NCI-H345 treated with DMSO at 0.1 percent for 48 hours (cell line): ENCODE data around the gene RBFA.
"Not testable (repeated sequence)": the region's sequence is repeated elsewhere in the genome, so short reads cannot be mapped to it uniquely, and the experiment has no call there.

Experiments
- DNase-seq: peaks from one replicate; lab custom pipeline; 2025; ENCODE audit not compliant: unreplicated experiment; lab: John Stamatoyannopoulos, UW

RBFA gene

GRCh38 chr18:80034068-80034851, at the start of gene RBFA:
RBFA (plus strand) TSS chr18:80034434; CDS start chr18:80034496, 62 bp downstream.
- DNase-seq, result peak; percentile 94

GRCh38 chr18:79985172-79985571, 49.1 kb upstream of the RBFA start:
- DNase-seq, result no peak

GRCh38 chr18:79986726-79987125, 47.5 kb upstream of the RBFA start:
- DNase-seq, result no peak

- DNase-seq, result no peak
Measured at GRCh38 chr18:79987566-79987965, 46.7 kb upstream of the RBFA start.

GRCh38 chr18:79988071-79988450, 46.2 kb upstream of the RBFA start:
- peak; percentile 17 for DNase-seq

- peak; percentile 60 for DNase-seq
Measured at GRCh38 chr18:79988451-79989194, 45.6 kb upstream of the RBFA start, which contains the start of gene TXNL4A. TXNL4A (minus strand) TSS chr18:79988563; CDS start chr18:79988392, 171 bp downstream.

- no peak for DNase-seq
Measured at GRCh38 chr18:79989195-79989497, 45.1 kb upstream of the RBFA start.

GRCh38 chr18:79991494-79991893, 42.7 kb upstream of the RBFA start:
- DNase-seq, result no peak

GRCh38 chr18:79999701-80000100, 34.5 kb upstream of the RBFA start:
- not testable (repeated sequence) for DNase-seq

GRCh38 chr18:80000877-80001276, 33.4 kb upstream of the RBFA start:
- no peak for DNase-seq

- DNase-seq, result no peak
Measured at GRCh38 chr18:80002468-80002867, 31.8 kb upstream of the RBFA start.

- no peak for DNase-seq
Measured at GRCh38 chr18:80004600-80005342, 29.5 kb upstream of the RBFA start.

- no peak for DNase-seq
Measured at GRCh38 chr18:80006724-80007123, 27.5 kb upstream of the RBFA start.

GRCh38 chr18:80009661-80010550, 24.3 kb upstream of the RBFA start:
- no peak for DNase-seq

GRCh38 chr18:80010551-80010906, 23.7 kb upstream of the RBFA start:
- DNase-seq, result no peak

GRCh38 chr18:80011496-80012137, 22.6 kb upstream of the RBFA start:
- not testable (repeated sequence) for DNase-seq

GRCh38 chr18:80012714-80013113, 21.5 kb upstream of the RBFA start:
- DNase-seq, result no peak

GRCh38 chr18:80022613-80023012, 11.6 kb upstream of the RBFA start:
- no peak for DNase-seq

- DNase-seq, result no peak
Measured at GRCh38 chr18:80023173-80023572, 11.1 kb upstream of the RBFA start.

- DNase-seq, result no peak
Measured at GRCh38 chr18:80026363-80026762, 7.9 kb upstream of the RBFA start.
